WTC11 (cell line): ENCODE results near the gene IL5RA. TPM values are rescaled to one million over a fixed set of nuclear protein-coding genes. Genes with fewer than 3 reads are reported as not detected.
A peak's percentile ranks its signal among the peaks of the same experiment; 100 is the strongest.

Source experiments
- ATAC-seq: fragments of 200-7000 bp; cut with Tn5 transposase; 2 replicates; pipeline ENCODE4 v1.10.0; 2021; ENCODE audit warnings: mild to moderate bottlenecking, moderate library complexity
- CTCF ChIA-PET: fragments of 300-600 bp; sonication (Branson Sonifier 250); formaldehyde crosslinking; loops from one replicate; lab custom pipeline; 2021; ENCODE audit warnings: antibody characterized with exemption; lab: Charles Lee
- POLR2A ChIA-PET: fragments of 350-600 bp; sonication (Branson Sonifier 250); formaldehyde crosslinking; loops from one replicate; lab custom pipeline; 2021; ENCODE audit warnings: antibody characterized with exemption; lab: Charles Lee
- DNase-seq: peaks from one replicate; pipeline ENCODE4 v3.0.0; 2021; ENCODE audit warnings: low spot score
- H3K27ac Mint-ChIP-seq: 2 replicates; pipeline ENCODE4 v1.8.0; 2021; ENCODE audit warnings: mixed read lengths
- H3K27me3 Mint-ChIP-seq: 2 replicates; pipeline ENCODE4 v1.8.0; 2021; ENCODE audit warnings: low read depth, mild to moderate bottlenecking, moderate library complexity, mixed read lengths
- H3K36me3 Mint-ChIP-seq: 2 replicates; pipeline ENCODE4 v1.8.0; 2021; ENCODE audit warnings: mixed read lengths
- H3K4me1 Mint-ChIP-seq: 2 replicates; pipeline ENCODE4 v1.8.0; 2022; ENCODE audit warnings: mixed read lengths
- H3K4me3 Mint-ChIP-seq: 2 replicates; pipeline ENCODE4 v1.8.0; 2021; ENCODE audit warnings: mild to moderate bottlenecking, moderate library complexity, mixed read lengths
- H3K9me3 Mint-ChIP-seq: 2 replicates; pipeline ENCODE4 v1.8.0; 2021; ENCODE audit warnings: mixed read lengths
- ATF1 ChIP-seq: sonication (generic); formaldehyde crosslinking; IDR thresholded peaks from 2 replicates; pipeline ENCODE4 v1.8.1; 2023; ENCODE audit warnings: mild to moderate bottlenecking, moderate library complexity, missing genetic modification reagents
- ATF3 ChIP-seq: sonication (generic); formaldehyde crosslinking; conservative IDR thresholded peaks from 2 replicates; pipeline ENCODE4 v1.8.1; 2022; ENCODE audit warnings: mild to moderate bottlenecking, missing genetic modification reagents
- E2F5 ChIP-seq: sonication (generic); formaldehyde crosslinking; IDR thresholded peaks from 2 replicates; pipeline ENCODE4 v1.8.1; 2022; ENCODE audit warnings: mild to moderate bottlenecking, moderate library complexity, missing genetic modification reagents
- EMX1 ChIP-seq: fragments of 250-450 bp; sonication (Bioruptor Pico); IDR thresholded peaks from 2 replicates; pipeline ENCODE4 v1.8.0; 2021; ENCODE audit warnings: mild to moderate bottlenecking
- ERG ChIP-seq: fragments of 250-450 bp; sonication (Bioruptor Pico); IDR thresholded peaks from 2 replicates; pipeline ENCODE4 v1.8.0; 2021; ENCODE audit warnings: mild to moderate bottlenecking
- ETV6 ChIP-seq: sonication (generic); formaldehyde crosslinking; IDR thresholded peaks from 2 replicates; pipeline ENCODE4 v1.8.1; 2022; ENCODE audit warnings: mild to moderate bottlenecking, missing genetic modification reagents
- HMGXB4 ChIP-seq: sonication (generic); formaldehyde crosslinking; IDR thresholded peaks from 2 replicates; pipeline ENCODE4 v1.8.1; 2023; ENCODE audit warnings: mild to moderate bottlenecking, moderate library complexity, missing genetic modification reagents
- MYBL2 ChIP-seq: sonication (generic); formaldehyde crosslinking; IDR thresholded peaks from 2 replicates; pipeline ENCODE4 v1.8.1; 2023; ENCODE audit warnings: mild to moderate bottlenecking, moderate library complexity, missing genetic modification reagents
- NR1H2 ChIP-seq: sonication (generic); formaldehyde crosslinking; IDR thresholded peaks from 2 replicates; pipeline ENCODE4 v1.9.0; 2021; ENCODE audit warnings: mild to moderate bottlenecking, moderate library complexity, missing genetic modification reagents
- PRRX2 ChIP-seq: fragments of 250-450 bp; sonication (Bioruptor Pico); IDR thresholded peaks from 2 replicates; pipeline ENCODE4 v1.8.0; 2021; ENCODE audit warnings: mild to moderate bottlenecking
- SOX15 ChIP-seq: fragments of 250-450 bp; sonication (Bioruptor Pico); IDR thresholded peaks from 2 replicates; pipeline ENCODE4 v1.9.0; 2021; ENCODE audit warnings: mild to moderate bottlenecking
- TEAD1 ChIP-seq: sonication (generic); formaldehyde crosslinking; IDR thresholded peaks from 2 replicates; pipeline ENCODE4 v1.8.0; 2022; ENCODE audit warnings: mild to moderate bottlenecking, missing genetic modification reagents
- ZNF263 ChIP-seq: sonication (generic); formaldehyde crosslinking; IDR thresholded peaks from 2 replicates; pipeline ENCODE4 v1.8.1; 2022; ENCODE audit warnings: low read depth, mild to moderate bottlenecking, moderate library complexity, missing genetic modification reagents
- ZNF396 ChIP-seq: fragments of 250-450 bp; sonication (Bioruptor Pico); IDR thresholded peaks from 2 replicates; pipeline ENCODE4 v1.8.0; 2021; ENCODE audit warnings: mild to moderate bottlenecking, moderate library complexity, borderline replicate concordance
- total RNA-seq: library from RNA; stranded (reverse); gene quantifications from 3 replicates; pipeline ENCODE4 v1.2.3, GENCODE V29; 2021
- TF ChIP-seq, protein P1 (sequence below): fragments of 250-450 bp; sonication (Bioruptor Pico); conservative IDR thresholded peaks from 2 replicates; pipeline ENCODE4 v1.9.0; 2021; ENCODE audit warnings: mild to moderate bottlenecking
- TF ChIP-seq, protein P2 (sequence below): sonication (generic); formaldehyde crosslinking; IDR thresholded peaks from 2 replicates; pipeline ENCODE4 v1.8.0; 2023; ENCODE audit warnings: missing genetic modification reagents, mild to moderate bottlenecking, borderline replicate concordance
- TF ChIP-seq, protein P3 (sequence below): sonication (generic); formaldehyde crosslinking; IDR thresholded peaks from 2 replicates; pipeline ENCODE4 v1.8.1; 2022; ENCODE audit warnings: missing genetic modification reagents, borderline replicate concordance

The IL5RA gene
- total RNA-seq, 1 experiment from 2014 or later = not detected

DNA sequence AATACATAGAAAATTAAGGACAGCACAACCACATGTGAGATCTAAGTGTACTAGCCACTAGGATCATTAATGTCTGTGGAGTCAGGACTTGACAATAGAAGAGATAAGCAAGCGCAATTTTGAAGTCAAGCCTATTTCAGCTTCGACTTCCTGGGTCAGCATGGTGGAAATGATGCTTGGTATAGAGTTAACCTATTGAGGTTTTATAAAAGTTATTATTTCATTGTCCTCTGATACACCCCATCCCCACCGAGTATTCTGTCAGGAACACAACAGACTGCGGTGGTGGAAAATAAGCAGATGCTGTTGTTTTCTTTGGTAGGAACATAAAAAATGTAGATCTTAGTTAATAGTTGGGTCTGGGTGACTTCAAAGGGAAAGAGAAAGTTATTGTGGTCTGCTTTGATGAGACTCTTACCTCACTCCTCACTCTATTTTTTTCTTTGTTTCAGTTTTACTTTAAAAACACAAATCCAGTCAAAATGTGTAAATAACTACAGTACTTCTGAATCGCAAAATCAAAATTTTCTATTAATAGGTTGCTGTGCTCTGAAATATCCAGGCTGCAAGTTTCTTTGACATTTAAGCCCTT, 82.1 kb downstream of the IL5RA start (continued):
- TF ChIP-seq, protein P1, sequence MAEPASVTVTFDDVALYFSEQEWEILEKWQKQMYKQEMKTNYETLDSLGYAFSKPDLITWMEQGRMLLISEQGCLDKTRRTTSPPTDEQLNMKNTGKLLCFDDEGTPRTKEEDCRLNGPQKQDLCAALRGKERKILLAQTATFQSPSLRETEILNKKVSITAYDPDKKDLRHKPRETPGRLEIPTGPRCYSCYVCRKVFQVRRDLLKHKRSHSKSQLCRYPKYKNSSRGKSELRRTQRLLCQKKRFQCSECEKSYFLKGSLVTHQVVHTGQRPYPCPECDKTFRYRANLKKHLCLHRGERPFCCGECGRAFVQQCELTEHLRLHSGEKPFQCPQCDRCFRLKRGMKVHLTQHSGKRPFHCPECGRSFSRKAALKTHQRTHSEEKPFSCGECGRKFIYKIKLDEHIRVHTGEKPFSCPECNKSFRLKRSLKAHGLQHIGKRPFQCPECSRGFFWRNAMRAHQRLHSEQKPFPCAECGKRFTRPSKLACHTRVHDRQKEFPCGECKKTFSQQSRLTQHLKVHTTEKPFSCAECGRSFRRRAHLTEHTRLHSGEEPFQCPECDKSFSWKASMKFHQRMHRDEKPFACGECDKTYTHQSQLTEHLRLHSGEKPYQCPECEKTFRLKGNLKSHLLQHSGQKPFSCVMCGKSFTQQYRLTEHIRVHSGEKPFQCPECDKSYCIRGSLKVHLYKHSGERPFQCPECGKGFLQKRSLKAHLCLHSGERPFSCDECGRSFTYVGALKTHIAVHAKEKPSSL = no peak
- TF ChIP-seq ETV6 (CRISPR knock-in tag) (no peak), EMX1 (CRISPR knock-in tag) (no peak)

GRCh38 chr3:3023111-3023745, 86.9 kb downstream of the IL5RA start:
- Mint-ChIP-seq H3K4me1 (peaks cover 3% of the 10 kb centered on the region), H3K27ac (no peak overlapping the region), H3K4me3 (no peak overlapping the region), H3K36me3 (peaks cover 29% of the 10 kb centered on the region), H3K9me3 (peaks cover 65% of the 10 kb centered on the region), H3K27me3 (no peaks in the 10 kb centered on the region)
- CTCF ChIA-PET = no interaction called here
- TF ChIP-seq TEAD1 (CRISPR knock-in tag) (no peak), ZNF396 (CRISPR knock-in tag) (no peak), ZNF263 (CRISPR knock-in tag) (no peak), NR1H2 (CRISPR knock-in tag) (no peak), ATF1 (CRISPR knock-in tag) (no peak), MYBL2 (CRISPR knock-in tag) (no peak), PRRX2 (CRISPR knock-in tag) (no peak), ERG (CRISPR knock-in tag) (no peak)
- TF ChIP-seq, protein P2, sequence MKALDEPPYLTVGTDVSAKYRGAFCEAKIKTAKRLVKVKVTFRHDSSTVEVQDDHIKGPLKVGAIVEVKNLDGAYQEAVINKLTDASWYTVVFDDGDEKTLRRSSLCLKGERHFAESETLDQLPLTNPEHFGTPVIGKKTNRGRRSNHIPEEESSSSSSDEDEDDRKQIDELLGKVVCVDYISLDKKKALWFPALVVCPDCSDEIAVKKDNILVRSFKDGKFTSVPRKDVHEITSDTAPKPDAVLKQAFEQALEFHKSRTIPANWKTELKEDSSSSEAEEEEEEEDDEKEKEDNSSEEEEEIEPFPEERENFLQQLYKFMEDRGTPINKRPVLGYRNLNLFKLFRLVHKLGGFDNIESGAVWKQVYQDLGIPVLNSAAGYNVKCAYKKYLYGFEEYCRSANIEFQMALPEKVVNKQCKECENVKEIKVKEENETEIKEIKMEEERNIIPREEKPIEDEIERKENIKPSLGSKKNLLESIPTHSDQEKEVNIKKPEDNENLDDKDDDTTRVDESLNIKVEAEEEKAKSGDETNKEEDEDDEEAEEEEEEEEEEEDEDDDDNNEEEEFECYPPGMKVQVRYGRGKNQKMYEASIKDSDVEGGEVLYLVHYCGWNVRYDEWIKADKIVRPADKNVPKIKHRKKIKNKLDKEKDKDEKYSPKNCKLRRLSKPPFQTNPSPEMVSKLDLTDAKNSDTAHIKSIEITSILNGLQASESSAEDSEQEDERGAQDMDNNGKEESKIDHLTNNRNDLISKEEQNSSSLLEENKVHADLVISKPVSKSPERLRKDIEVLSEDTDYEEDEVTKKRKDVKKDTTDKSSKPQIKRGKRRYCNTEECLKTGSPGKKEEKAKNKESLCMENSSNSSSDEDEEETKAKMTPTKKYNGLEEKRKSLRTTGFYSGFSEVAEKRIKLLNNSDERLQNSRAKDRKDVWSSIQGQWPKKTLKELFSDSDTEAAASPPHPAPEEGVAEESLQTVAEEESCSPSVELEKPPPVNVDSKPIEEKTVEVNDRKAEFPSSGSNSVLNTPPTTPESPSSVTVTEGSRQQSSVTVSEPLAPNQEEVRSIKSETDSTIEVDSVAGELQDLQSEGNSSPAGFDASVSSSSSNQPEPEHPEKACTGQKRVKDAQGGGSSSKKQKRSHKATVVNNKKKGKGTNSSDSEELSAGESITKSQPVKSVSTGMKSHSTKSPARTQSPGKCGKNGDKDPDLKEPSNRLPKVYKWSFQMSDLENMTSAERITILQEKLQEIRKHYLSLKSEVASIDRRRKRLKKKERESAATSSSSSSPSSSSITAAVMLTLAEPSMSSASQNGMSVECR (CRISPR knock-in tag) = no peak
- TF ChIP-seq, protein P3, sequence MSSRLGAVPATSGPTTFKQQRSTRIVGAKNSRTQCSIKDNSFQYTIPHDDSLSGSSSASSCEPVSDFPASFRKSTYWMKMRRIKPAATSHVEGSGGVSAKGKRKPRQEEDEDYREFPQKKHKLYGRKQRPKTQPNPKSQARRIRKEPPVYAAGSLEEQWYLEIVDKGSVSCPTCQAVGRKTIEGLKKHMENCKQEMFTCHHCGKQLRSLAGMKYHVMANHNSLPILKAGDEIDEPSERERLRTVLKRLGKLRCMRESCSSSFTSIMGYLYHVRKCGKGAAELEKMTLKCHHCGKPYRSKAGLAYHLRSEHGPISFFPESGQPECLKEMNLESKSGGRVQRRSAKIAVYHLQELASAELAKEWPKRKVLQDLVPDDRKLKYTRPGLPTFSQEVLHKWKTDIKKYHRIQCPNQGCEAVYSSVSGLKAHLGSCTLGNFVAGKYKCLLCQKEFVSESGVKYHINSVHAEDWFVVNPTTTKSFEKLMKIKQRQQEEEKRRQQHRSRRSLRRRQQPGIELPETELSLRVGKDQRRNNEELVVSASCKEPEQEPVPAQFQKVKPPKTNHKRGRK = no peak
- TF ChIP-seq, all 79 proteins: peak for 0
- ATAC-seq = no peak
- POLR2A ChIA-PET = no interaction called here
- no peak for DNase-seq

GRCh38 chr3:3020209-3020608, 90.0 kb downstream of the IL5RA start:
- Mint-ChIP-seq H3K9me3 (peaks cover 68% of the 10 kb centered on the region), H3K36me3 (peaks cover 38% of the 10 kb centered on the region), H3K4me1 (peaks cover 9% of the 10 kb centered on the region), H3K27ac (no peak overlapping the region), H3K27me3 (0 out of 2 replicates have a peak, but pooled peaks cover 3% of the 10 kb centered on the region)
- DNase-seq = no peak
- CTCF ChIA-PET = no interaction called here
- POLR2A ChIA-PET = no interaction called here
- no peak for TF ChIP-seq SOX15 (CRISPR knock-in tag)
- TF ChIP-seq E2F5 (CRISPR knock-in tag) = no peak
- no peak for TF ChIP-seq PRRX2 (CRISPR knock-in tag)
- TF ChIP-seq ATF3 (CRISPR knock-in tag) = no peak
- no peak for TF ChIP-seq HMGXB4
- TF ChIP-seq, all 79 proteins: peak for 0
- H3K4me3 Mint-ChIP-seq = no peak overlapping the region
- ATAC-seq = peak; percentile 46; the same call in 1 of the 2 replicates
